ENCODE results near the gene GALNT18.

The GALNT18 gene
- 0.17 to 0.20 reads per million in 2 donors for total RNA-seq

DNA sequence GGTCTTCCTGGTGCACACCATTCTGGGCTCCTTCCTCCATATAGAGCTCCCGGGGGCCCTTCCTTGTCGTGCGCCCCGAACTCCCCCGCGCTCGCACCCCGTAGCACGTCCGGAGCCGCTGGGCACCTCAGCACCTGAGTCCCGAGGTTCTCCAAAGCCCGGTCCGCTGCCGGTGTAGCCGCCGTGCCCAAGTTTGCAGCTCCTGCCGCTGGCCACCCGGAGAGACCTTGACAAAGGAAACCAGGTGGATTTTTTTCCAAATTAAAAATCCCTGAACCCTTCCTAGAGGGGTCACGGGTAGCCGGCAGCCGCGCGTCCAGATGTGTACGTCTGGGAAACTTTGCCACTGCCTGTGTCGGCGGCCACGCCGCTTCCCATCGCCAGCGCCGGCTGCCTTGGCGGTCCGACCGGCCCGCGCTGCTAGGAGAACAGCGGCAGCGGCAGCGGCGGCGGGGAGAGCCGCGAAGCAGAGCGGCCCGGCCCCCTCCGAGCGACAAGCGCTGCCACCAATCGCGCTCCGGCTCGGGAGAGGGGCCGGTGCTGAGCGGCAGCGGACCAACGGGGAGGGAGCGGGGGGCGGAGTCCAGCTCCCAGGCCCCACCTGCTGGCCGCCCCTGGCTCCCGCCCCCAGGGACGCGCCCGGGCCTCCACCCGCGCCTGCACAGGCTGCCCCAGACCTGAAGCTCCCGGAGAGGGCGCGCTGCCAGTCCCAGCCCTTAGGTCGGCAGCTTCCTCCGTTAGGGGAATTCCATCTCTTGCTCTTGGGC lies at the start of gene GALNT18:
TSS of gene GALNT18 (minus strand) at position 433 of the 767 bp plus-strand sequence.
- peak; percentile 63 for DNase-seq

DNA sequence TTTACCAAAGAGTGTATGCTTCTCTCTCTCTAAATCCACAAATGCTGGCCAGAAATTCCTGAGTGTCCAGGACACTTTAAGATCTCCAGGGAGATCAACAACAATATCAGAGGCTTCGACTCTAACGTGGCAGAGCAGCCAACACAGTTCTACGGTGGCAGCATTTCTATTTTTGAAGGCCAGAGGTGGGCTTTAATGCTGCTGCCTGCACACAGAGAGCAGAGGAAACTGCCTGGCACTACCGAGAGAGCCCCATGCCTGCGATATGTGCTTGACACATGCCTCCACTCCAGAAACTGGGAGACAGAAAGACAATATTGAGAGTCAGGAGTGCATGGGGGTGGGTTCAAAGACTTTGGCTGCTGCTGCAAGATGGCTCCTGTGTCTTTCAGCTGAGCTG lies 48.8 kb upstream of the GALNT18 start:
- no peak for DNase-seq

DNA sequence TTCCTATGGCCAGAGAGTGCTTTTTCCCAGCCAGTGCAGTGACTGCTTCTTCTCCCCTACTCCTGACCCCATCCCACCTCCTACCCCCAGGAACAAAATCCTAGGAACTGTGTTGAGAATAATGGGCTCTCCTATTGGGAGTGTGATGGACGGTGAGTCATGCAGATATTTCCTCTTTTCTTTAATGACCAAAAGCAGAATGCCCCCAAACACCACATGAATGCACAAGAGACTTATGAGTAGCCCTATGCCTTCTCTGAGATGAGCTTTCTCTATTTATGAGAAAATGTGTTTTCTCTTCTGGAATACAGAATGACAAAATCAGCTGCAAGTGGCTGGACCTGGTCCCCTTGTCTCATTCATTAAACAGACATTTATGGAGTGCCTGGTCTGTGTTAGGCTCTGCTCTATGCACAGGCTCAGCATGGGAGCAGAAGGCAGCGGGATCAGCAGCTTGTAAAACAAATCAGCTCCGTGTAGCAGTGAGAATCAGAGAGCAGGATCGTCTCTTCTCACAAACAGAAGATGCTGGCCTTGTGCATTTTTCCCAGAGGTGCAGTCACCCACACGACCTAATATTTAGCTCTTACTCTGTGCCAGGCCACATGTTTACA lies 47.5 kb upstream of the GALNT18 start:
- DNase-seq, result no peak

DNA sequence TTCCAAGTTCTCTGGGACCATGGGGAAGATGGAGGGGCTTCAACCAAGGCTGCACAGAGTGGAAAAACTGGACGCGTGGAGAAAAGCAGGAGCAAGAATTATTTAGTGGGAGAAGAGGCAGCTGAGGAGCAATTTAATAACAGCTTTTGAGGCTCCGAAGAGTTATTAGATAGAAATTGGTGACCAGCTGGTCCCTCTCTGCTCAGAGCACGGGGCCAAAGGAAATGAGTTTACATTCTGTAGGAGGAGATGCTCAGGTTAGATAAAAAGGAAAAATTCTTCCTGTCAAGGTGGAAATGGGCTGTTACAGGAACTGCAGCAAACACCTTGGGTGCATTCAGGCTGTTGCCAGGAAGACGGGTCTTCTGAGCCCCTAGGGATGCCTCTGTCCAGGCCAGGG lies 47.0 kb upstream of the GALNT18 start:
- no peak for DNase-seq

DNA sequence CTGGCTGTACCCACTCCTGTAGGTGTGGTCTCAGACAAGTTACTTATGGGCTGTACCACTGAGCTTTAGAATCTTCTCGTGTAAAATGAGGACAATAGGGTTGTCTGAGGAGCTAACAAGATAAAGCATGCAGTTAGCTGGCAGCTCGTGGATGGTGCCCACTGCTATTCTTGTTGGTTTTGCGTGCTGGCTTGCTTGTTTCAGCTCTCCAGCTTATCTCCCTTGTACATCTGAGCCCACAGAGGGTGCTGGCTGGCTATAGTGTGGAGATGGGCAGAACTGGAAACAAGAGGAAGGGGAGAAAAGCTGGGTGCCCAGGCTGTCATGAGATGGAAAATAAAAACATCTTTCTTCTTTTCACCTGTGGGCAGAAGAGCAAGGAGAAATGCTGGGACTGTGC lies 46.5 kb upstream of the GALNT18 start:
- DNase-seq, result no peak

DNA sequence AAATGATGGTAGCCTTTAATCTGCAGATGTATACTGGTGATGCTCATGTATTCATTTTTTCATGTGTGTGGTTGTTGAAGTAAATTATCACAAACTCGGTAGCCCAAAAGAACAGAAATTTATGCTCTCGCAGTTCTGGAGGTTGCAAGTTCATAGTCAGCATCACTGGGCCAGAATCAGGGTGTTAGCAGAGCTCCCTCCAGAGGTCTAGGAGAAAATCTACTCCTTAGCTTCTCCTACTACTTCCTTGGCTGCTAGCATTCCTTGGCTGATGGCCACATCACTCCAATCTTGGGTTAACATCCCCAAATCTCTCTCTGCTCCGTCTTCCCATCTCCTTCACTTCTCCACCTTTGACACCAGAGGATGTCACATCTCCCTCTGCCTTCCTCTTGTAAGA lies 45.3 kb upstream of the GALNT18 start:
- DNase-seq, result no peak

DNA sequence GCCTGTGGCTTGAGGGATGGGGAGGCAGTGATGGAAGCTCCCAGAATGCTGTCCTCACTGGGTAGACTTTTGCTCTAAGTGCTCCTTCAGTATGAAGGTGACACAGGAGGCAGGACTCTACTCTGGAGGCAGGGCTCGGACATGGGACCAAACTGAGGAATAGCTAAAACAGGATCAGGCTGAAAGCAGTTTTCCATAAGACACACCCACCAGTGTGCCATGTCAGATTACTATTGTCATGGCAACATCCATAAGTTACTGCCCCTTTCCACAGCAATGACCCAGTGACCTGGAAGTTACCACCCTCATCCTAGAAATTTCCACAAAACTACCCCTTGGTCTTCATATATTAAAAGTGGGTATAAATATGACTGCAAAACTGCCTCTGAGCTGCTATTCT lies 43.6 kb upstream of the GALNT18 start:
- no peak for DNase-seq

DNA sequence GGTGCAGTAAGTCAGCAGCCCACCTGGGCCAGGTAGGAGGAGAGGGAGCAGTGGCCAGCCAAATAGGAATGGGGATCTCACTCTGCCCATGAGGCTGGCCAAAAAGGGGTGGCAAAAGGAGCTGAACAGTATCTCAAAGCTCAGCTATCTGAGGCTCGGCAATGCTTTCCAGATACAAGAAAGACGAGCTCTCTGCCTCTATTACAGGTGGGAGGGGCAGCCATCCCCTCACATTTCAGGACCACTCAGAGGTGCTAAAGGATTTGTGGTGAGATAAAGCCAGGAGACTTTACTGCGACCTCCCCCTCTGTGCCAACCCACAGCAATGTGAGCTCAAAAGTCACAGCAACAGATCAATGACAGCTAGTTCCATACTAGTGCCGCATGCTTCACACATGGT lies 42.1 kb upstream of the GALNT18 start:
- DNase-seq, result no peak

DNA sequence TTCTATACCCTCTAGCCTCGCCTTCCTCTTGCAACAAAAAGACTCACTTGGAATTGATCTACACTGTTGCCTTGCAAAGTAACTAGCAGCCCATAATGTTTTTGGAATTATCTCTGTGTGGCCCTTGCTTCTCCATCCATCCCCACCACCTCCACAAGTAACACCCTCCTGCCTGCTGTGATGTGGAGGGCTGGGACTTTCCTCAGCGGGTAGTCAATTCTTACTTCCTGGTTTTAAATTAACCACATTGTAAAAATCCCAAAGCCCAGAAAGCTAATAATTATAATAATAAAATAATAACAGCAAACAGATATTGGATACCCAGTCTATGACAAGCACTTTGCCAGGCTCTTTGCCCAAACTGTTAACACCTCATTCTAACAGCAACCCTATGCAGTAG lies 40.8 kb upstream of the GALNT18 start:
- no peak for DNase-seq

DNA sequence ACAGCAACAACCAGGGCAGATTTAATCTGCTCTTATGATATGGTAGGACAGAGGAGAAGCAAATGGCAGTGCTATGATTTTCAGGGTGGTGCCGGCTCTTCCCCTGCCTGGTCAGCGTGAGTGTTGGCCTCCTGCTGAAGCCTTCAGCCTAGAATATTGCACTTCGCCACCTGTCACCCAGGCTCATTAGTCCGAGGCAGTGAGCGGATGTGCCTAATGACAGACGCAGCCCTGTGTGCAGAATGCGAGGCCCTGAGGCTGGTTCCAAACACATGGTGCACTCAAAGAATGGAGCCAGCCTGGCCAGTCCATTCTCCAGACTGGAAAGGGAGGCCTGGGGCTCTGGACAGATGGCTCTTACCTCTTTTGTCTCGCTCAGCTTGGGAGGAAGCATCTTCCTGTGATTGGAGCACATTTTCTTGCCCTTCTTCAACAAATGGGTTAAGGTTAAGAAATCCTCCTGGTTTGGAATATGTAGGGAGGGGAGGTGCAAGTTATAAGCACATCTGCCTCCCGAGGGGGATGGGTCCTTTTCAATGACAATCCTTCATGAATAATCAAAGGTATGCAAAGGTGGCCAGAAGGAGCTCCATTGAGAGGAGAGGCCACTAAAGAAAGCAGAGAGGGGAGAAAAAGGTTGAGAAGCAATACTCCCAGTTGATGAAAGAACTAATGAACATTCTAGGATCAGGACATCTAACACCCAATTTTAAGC lies 39.7 kb upstream of the GALNT18 start:
- no peak for DNase-seq

DNA sequence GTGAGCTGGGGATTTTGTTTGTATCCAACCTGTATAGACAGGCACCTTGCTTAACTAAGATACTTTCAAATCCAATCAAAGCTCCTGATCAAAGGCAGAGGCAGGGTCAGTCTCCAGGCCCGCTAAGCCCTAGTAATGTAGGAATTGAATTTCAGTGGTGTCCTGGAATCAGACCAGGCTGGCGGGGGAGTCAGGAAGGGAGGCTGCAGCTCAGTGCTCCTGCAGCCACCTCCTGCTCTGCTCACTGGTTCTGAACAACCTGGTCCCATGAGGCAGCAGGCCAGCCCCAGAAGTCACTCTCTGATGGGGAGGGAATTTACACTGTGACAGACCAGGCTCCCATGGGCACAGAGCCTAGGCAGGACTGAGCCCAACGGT lies 38.5 kb upstream of the GALNT18 start:
- DNase-seq, result no peak

DNA sequence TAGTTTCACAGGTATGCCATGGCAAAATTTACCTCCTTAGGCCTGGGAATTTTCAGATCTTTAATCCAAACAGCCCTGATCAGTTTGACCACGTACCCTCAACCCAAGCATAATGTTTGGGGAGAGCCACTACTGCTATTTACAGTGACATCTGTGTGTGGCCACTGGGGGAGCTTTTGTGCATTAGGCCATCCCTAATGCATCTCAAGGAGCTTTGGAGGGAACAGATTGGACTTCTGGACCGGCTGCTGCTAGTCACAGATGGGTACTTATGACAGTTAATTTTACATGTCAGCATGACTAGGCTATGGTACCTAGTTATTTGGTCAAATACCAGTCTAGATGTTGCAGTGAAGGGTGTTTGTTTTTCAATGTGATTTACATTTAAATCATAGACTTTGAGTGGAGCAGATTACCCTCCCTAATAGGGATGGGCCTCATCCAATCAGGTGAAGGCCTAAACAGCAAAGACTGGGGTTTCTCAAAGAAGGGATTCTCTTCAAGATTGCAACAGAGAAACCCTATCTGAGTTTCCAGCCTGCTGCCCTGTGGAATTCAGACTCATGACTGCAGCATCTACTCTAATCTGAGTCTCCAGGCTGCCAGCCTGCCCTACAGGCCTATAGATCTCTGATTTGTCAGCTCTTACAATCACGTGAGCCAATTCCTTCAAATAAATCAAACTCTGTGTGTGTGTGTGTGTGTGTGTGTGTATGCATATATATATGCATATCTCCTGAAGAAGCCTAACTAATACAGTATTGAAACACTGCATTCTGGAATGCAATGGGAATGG lies 38.0 kb upstream of the GALNT18 start:
- no peak for DNase-seq

DNA sequence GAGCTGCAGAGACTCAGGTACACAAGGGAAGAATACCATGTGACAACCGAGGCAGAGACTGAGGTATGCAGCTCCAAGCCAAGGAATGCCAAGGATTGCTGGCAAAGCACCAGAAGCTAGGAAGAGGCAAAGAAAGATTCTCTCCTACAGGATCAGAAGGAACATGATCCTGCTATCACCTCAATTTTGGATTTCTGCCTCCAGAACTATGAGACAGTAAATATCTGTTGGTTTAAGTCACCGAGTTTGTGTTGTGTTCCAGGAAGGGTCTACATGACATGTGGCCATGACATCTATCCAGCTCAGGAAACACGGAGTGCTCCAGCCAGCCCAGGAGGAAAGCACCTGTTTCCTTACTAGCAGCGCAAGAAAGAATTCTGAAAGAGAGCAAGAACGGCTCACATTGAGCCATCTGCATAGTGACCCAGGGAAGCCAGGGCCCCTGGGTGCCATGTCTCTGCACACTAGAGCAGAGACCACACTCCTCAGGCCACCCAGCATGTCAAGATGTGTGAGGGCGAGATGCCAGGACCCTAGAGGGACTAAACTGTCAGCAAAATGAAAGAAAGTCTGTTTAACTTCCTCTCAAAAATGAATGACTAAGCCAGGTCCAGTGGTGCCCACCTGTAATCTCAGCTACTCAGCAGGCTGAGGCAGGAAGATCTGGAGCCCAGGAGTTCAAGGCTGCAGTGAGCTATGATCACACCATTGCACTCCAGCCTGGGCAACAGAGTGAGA lies 35.6 kb upstream of the GALNT18 start:
- no peak for DNase-seq

DNA sequence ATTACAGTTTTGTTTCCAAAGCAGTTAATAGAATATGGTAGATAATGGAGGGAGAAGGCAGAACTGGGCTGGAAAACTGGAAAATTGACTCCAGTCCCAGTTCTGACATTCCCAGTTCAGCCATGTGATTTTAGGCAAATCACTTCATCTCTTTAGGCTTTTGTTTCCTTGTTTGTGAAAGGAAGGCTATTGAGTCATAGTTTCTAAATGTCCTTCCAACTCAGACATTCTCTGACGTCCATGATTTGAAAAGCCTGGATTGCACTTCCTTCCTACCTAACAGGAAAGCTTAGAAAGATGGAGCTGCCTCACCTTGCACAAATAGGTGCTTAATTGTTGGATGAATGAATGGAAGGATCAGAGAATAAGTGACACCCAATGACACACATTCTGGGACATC lies 19.8 kb upstream of the GALNT18 start:
- DNase-seq, result no peak

DNA sequence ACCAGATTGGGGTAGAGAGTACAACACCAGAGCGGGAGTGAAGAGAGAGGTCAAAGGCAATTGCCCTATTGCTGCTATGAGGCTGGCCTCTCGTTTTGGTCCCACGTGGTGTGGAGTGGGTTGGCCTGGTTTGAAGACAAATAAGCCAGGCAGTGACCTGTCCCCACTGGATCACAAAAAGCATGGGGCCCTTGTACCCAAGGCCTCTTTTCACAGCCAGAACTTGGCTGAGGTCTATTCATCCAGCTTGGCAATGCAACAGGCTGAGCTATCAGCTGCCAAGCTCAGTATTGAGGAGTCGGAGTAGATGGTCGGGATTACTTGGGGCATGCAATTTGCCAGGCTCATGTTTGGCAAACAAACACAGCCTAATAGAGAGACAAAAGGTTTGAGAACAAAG lies 19.2 kb upstream of the GALNT18 start:
- no peak for DNase-seq

DNA sequence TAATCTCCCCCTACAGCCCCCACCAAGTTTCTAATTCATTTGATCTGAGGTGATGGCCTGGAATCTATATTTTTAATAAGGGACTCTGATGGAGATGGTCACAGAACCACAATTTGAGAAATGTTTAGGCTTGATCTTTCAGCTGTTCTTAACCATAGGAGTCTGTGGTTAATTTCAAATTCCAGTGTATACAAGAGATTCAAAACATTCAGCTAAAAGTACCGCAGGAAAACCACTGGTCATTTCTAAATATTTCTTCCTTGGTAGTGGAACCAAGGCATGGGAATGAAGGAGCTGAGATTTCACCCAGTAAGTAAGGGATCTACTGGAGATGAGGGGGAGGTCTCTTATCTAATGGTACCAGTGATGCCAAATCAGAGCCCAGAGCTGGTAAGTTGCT lies 18.3 kb upstream of the GALNT18 start:
- DNase-seq, result no peak

DNA sequence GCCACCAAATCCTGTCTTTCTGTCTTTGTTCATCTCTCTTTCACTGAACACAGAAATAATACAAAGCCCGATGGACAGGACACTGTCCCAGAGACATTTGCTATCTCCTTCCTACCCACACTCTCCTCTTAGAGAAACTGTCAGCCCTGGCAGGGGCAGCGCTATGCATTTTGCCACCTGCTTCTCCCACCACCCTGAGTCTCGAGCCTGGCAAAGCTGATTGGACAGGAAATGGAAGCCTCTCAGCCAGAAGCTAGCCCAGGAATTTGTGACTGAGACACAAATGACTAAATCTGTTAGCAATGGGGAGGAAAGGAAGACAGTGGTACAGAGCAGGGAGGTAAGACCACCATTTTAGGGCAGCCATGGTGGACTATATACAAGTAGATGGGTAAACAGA lies 14.9 kb upstream of the GALNT18 start:
- DNase-seq, result no peak

DNA sequence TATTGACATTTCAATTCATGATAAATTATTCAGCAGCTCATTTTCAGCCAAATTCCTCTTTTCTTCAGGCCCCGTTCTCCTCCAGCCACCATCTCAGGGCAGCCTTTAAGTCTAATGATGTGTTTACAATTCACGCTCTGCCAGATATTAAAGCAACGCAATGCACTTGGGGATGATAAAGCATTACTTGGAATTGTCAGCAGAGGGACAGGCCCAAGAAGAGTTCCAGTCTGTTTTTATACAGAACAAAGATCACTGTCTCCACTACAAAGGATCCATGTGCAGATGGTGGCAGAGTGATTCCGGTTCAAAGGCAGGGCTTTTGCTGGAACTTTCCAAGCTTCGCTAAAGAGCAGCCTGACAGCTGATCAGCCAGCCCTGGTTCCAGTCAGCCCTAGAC lies 13.6 kb upstream of the GALNT18 start:
- DNase-seq, result no peak

DNA sequence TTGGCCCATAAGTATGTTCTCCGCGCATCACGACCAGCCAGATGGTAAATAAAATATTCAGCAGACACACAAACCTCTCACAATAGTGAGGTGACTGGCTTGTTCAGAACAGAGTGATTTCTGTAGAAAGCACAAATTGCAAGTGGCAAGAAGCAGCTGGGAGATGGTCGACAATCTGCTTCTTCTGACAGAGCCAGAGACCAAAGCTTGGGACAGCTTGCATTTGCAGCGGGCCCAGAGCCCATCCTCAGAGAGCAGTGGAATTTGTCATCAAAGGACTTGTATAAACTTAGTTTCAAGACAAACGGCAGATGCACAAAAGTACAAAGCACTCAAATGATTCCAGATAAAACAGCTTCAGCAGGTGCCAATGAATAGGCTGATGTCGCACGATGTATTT lies 7.6 kb upstream of the GALNT18 start:
- DNase-seq, result no peak

DNA sequence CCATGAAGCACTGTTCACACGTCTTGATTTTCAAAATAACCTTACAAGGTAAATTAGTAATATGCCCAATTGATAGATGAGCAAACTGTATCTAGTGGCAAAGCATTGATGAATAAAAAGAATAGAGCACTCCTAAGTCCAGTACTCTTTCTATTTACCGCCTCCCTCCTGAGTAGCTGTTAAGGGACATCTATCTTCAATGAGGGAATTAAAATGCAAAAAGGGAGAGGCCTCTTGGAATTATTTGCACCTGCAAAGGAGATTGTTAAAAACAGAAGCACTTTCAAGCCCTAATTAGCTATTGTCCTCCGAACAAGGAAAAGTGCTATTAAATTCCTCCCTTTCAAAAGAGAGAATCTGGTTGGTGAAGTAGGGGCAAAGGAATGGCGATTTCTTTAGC lies 6.8 kb upstream of the GALNT18 start:
- DNase-seq, result no peak

DNA sequence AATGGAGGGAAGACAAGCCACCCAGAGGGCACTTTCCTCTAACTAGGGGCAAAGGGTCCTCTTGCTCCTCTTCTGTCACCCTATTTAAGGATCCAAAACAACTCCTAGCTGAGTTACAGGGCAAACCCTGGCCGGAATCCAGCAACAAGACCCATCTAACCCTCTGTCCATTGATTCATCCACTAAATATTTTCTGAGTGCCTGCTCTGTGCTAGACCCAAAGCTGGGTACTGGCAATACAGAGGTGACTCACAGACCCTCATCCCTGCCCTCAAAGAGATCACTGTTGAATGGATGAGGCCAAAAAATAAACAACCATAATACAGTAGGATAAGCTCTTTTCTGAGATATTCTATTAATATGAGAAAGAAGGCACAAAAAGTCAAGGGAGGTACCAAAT lies 4.3 kb upstream of the GALNT18 start:
- no peak for DNase-seq

DNA sequence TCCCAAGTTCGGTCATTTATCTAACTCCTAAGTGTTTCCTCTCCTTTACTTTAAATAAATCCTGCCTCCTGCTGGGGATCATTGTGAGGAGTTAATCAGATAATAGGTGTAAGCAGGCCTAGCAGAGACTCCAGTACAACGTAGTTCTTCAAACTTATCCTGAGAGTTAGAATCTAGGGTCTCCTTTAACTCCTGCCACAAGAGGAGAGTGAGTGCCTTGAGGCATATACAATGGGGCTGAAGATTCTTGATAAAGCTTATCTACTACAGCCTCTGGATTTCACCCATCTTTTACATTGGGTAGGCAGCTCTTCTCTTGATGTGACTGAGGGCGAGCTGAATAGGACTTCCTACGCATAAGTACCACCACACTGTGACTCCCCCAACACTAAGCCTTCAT lies 3.1 kb upstream of the GALNT18 start:
- no peak for DNase-seq

DNA sequence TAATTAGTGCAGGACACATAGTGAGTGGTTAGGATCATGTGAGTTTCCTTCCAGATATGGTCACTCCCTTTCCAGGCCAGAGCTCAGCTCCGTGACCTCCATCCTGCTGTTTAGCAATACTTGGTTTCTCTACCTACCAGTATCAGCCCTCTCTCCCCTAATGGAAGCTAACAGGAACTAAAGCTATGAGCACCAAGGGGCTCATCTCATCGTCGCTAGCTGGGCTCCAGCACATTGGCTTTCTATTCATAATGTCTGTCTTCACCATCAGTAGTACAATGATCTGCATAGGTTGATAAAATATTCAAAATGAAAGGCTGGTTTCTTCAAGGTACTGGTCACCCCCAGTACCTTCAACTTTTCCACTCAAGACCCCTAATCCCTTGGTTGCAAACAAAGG lies 2.4 kb upstream of the GALNT18 start:
- DNase-seq, result no peak
